ENCODE data around the gene EVX2. TPM values are rescaled to one million over a fixed set of nuclear protein-coding genes. Genes with fewer than 3 reads are reported as not detected.

Gene EVX2
- total and polyA plus RNA-seq, 8 donors = not detected

DNA sequence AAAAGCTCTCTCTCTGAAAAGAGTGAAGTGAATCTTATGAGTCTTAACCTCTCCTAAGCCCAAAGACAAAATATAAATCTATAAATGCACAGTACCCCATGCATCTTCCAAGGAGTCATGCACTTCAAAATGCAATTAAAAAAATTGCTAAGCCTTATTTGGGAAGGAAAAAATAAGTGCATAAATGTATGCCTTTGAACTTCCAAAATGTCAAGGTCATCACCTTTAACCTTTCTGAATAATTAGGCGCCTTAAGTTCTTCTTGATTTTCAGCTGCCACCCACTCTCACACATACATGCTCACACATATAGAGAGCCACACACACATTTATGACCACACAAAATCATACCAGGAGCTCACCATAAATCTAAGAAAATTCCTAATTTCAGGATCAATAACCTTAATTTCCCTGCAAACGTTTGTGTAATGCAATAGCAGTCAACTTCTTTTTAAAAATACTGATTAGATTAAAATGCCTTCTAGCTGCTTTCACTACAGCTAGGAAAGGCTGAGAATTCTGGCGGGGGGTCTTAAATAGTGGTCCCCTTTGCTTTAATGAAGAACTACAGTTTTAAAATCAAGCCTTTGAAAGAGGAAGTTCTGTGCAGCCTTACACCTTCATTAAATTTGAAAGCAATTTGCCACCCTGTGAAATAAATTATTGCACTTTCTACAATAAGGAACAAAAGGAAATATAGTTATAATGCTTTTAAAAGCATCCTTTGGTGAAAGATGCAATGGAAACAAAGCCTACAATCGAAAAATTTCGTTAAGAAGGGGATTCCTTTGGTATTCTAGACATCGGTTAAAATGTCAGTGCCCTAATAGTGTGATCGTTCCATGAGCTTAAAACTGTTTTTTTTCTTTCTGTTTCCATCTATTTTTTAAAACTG is 26.9 kb upstream of the EVX2 start:
- Histone ChIP-seq H3K27me3 (peaks cover 98 to 100% of the 10 kb centered on the region in 2 donors), H3K9me3 (no peaks in the 10 kb centered on the region), H3K4me1 (peaks cover 0 to 11% of the 10 kb centered on the region in 2 donors), H3K27ac (no peak overlapping the region), H3K4me3 (no peak overlapping the region), H3K36me3 (no peaks in the 10 kb centered on the region)
- DNase-seq (no peak), ATAC-seq (no peak)
- TF ChIP-seq, protein P1, sequence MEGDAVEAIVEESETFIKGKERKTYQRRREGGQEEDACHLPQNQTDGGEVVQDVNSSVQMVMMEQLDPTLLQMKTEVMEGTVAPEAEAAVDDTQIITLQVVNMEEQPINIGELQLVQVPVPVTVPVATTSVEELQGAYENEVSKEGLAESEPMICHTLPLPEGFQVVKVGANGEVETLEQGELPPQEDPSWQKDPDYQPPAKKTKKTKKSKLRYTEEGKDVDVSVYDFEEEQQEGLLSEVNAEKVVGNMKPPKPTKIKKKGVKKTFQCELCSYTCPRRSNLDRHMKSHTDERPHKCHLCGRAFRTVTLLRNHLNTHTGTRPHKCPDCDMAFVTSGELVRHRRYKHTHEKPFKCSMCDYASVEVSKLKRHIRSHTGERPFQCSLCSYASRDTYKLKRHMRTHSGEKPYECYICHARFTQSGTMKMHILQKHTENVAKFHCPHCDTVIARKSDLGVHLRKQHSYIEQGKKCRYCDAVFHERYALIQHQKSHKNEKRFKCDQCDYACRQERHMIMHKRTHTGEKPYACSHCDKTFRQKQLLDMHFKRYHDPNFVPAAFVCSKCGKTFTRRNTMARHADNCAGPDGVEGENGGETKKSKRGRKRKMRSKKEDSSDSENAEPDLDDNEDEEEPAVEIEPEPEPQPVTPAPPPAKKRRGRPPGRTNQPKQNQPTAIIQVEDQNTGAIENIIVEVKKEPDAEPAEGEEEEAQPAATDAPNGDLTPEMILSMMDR (IDR thresholded peaks at IDR 0.05) = no peak
- intact Hi-C loops (cut with DNase I) = no loop called here

DNA sequence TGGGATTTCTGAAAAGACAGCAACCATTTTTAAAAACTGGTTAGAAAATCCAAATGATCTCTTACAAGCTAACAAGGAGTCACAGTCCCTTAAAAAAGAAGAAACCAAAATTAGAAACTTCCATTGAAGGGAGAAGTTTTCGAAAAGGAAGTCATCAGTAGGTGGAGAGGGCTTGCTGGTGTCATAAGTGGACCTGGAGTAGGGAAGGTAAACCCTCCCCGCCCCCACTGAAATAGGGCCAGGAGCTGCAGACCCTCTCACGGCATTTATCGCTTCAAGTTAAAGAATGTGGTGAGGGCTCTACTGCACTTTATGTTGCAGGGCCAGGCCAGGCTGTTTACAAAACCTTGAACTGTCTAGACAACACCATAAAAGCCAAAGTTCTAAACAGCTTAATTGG is 26.2 kb upstream of the EVX2 start:
- intact Hi-C loops (cut with DNase I) = no loop called here
- ATAC-seq = no peak
- TF ChIP-seq, protein P1 (IDR thresholded peaks at IDR 0.05) = no peak
- no peak for DNase-seq
- H3K4me3 ChIP-seq = no peak overlapping the region
- H3K9me3 ChIP-seq = no peaks in the 10 kb centered on the region
- H3K4me1 ChIP-seq = peaks cover 0 to 12% of the 10 kb centered on the region in 2 donors
- no peak overlapping the region for H3K27ac ChIP-seq
- peaks cover 98 to 100% of the 10 kb centered on the region in 2 donors for H3K27me3 ChIP-seq
- H3K36me3 ChIP-seq = no peaks in the 10 kb centered on the region

DNA sequence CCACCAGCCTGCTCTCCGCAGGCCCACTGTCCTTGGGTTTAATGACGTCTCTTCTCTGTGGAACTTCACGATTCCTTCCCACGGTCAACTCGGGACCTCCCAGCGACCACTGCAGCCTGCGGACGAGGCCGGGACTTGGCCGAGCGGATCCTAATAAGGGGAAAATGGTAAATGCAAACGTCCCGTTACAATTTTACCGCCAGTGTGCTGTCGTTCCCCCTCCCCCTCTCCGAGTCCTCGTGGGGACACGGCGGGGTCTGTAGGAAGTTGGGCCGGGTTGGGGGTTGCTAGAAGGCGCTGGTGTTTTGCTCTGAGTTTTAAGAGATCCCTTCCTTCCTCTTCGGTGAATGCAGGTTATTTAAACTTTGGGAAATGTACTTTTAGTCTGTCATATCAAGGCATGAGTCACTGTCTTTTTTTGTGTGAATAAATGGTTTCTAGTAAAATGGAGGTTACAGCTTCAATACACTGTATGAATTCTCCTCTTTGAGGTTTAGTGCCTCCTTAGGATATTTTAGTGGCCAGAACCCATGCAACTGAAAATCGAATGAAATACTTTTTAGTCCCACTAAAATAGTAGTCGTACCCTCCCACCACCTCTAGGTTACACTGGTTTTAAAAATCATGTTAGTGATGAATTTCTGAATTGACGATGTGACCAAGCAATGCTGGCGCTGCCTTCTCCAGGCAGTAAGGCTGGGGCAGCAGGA is 25.6 kb upstream of the EVX2 start:
- TF ChIP-seq, protein P1 (IDR thresholded peaks at IDR 0.05) = no peak
- no peak overlapping the region for H3K27ac ChIP-seq

DNA sequence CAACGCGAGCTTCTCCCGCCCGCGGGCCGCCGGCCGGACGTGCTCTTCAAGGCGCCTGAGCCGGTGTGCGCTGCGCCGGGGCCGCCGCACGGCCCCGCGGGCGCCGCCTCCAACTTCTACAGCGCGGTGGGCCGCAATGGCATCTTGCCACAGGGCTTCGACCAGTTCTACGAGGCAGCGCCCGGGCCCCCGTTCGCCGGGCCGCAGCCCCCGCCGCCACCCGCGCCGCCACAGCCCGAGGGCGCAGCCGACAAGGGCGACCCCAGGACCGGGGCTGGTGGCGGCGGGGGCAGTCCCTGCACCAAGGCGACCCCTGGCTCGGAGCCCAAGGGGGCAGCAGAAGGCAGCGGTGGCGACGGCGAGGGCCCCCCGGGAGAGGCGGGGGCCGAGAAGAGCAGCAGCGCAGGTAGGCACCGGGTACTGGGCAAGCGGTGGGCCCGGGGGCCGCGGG is 24.0 kb upstream of the EVX2 start:
- no peaks in the 10 kb centered on the region for H3K36me3 ChIP-seq
- no peak for ATAC-seq
- H3K9me3 ChIP-seq = no peaks in the 10 kb centered on the region
- no peak for DNase-seq
- H3K27me3 ChIP-seq = peaks cover 98 to 100% of the 10 kb centered on the region in 2 donors
- H3K4me1 ChIP-seq = peaks cover 0 to 21% of the 10 kb centered on the region in 2 donors
- no peak overlapping the region for H3K4me3 ChIP-seq
- intact Hi-C loops (cut with DNase I) = no loop called here
- H3K27ac ChIP-seq = no peak overlapping the region
- TF ChIP-seq, protein P1 (IDR thresholded peaks at IDR 0.05) = no peak

More for the DNA sequence above, 25.6 kb upstream of the EVX2 start:
- Histone ChIP-seq H3K4me1 (peaks cover 0 to 18% of the 10 kb centered on the region in 2 donors), H3K36me3 (no peaks in the 10 kb centered on the region), H3K4me3 (no peak overlapping the region), H3K9me3 (no peaks in the 10 kb centered on the region), H3K27me3 (peaks cover 98 to 100% of the 10 kb centered on the region in 2 donors)
- intact Hi-C loops (cut with DNase I) = no loop called here
- DNase-seq (no peak), ATAC-seq (no peak)

Data from left lung (tissue), 10 donors.